ENCODE measurements around the gene APOC1.
"Not testable (repeated sequence)": the region's sequence is repeated elsewhere in the genome, so short reads cannot be mapped to it uniquely, and the experiment has no call there.

The APOC1 gene

GRCh38 chr19:44882063-44882462, 32.3 kb upstream of the APOC1 start:
- no peak overlapping the region for H3K4me2 ChIP-seq (ENCODE audit: low read length)
- no peak overlapping the region for H3K4me3 ChIP-seq (ENCODE audit: low read depth, low read length, poor library complexity, severe bottlenecking)
- no peak overlapping the region for H3K27ac ChIP-seq (ENCODE audit: low read depth, low read length, poor library complexity, severe bottlenecking)
- TF ChIP-seq, protein P1, sequence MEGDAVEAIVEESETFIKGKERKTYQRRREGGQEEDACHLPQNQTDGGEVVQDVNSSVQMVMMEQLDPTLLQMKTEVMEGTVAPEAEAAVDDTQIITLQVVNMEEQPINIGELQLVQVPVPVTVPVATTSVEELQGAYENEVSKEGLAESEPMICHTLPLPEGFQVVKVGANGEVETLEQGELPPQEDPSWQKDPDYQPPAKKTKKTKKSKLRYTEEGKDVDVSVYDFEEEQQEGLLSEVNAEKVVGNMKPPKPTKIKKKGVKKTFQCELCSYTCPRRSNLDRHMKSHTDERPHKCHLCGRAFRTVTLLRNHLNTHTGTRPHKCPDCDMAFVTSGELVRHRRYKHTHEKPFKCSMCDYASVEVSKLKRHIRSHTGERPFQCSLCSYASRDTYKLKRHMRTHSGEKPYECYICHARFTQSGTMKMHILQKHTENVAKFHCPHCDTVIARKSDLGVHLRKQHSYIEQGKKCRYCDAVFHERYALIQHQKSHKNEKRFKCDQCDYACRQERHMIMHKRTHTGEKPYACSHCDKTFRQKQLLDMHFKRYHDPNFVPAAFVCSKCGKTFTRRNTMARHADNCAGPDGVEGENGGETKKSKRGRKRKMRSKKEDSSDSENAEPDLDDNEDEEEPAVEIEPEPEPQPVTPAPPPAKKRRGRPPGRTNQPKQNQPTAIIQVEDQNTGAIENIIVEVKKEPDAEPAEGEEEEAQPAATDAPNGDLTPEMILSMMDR (IDR thresholded peaks at IDR 0.05; ENCODE audit: low read length), result no peak
- TF ChIP-seq EZH2 (IDR thresholded peaks at IDR 0.05; ENCODE audit: borderline replicate concordance, low read length), result no peak
- no peak overlapping the region for H2AFZ ChIP-seq (ENCODE audit: low read length)
- no peaks in the 10 kb centered on the region for H4K20me1 ChIP-seq (ENCODE audit: insufficient read depth, low read length)
- H3K79me2 ChIP-seq (ENCODE audit: insufficient read depth, low read length), result no peaks in the 10 kb centered on the region
- no peaks in the 10 kb centered on the region for H3F3A ChIP-seq (ENCODE audit: insufficient read depth, low read length)
- no peaks in the 10 kb centered on the region for H3K9me3 ChIP-seq (ENCODE audit: low read length)
- H3K27me3 ChIP-seq (ENCODE audit: insufficient read depth, low read length), result peaks cover 17% of the 10 kb centered on the region
- H3K36me3 ChIP-seq (ENCODE audit: insufficient read depth, low read length), result no peaks in the 10 kb centered on the region
- no peaks in the 10 kb centered on the region for H3K9me2 ChIP-seq (ENCODE audit: low read depth, low read length)
- no peak overlapping the region for H3K9ac ChIP-seq (ENCODE audit: low read length)
- H3K4me1 ChIP-seq (ENCODE audit: insufficient read depth, low read length, severe bottlenecking), result no peaks in the 10 kb centered on the region

DNA sequence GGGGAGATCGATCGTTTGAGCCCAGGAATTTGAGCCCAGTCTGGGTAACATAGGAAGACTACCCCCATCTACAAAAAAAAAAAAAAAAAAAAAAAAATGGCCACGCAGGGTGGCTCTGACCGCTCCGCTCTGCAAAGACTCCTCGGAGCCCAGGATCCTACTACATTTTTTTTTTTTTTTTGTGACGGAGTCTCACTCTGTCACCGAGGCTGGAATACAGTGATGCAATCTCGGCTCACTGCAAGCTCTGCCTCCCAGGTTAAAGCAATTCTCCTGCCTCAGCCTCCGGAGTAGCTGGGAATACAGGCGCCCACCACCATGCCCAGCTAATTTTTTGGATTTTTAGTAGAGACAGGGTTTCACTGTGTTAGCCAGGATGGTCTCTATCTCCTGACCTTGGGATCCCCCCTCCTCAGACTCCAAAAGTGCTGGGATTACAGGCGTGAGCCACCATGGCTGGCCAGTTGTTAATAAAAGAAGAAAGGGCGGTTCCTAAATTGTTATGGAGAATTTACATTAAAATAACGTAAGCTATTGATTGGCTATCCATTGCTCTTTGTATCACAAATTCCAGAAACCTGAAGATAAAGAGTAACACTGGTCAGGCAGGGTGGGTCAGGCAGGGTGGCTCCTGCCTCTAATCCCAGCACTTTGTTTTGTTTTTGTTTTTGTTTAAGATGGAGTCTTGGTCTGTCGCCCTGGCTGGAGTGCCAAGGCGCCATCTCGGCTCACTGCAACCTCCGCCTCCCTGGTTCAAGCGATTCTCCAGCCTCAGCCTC, 31.6 kb upstream of the APOC1 start:
- H3K4me3 ChIP-seq (ENCODE audit: low read depth, low read length, poor library complexity, severe bottlenecking); H2AFZ ChIP-seq (ENCODE audit: low read length); H4K20me1 ChIP-seq (ENCODE audit: insufficient read depth, low read length); H3K4me1 ChIP-seq (ENCODE audit: insufficient read depth, low read length, severe bottlenecking); H3K9me3 ChIP-seq (ENCODE audit: low read length); H3K27ac ChIP-seq (ENCODE audit: low read depth, low read length, poor library complexity, severe bottlenecking); H3K36me3 ChIP-seq (ENCODE audit: insufficient read depth, low read length); H3K9ac ChIP-seq (ENCODE audit: low read length); H3K79me2 ChIP-seq (ENCODE audit: insufficient read depth, low read length); H3K9me2 ChIP-seq (ENCODE audit: low read depth, low read length); H3F3A ChIP-seq (ENCODE audit: insufficient read depth, low read length); H3K4me2 ChIP-seq (ENCODE audit: low read length): not testable (repeated sequence)
- peaks cover 17% of the 10 kb centered on the region for H3K27me3 ChIP-seq (ENCODE audit: insufficient read depth, low read length)

- H3F3A ChIP-seq (ENCODE audit: insufficient read depth, low read length), result no peaks in the 10 kb centered on the region
- H3K4me1 ChIP-seq (ENCODE audit: insufficient read depth, low read length, severe bottlenecking), result no peaks in the 10 kb centered on the region
- H3K79me2 ChIP-seq (ENCODE audit: insufficient read depth, low read length), result no peaks in the 10 kb centered on the region
- no peak overlapping the region for H3K27ac ChIP-seq (ENCODE audit: low read depth, low read length, poor library complexity, severe bottlenecking)
- H3K36me3 ChIP-seq (ENCODE audit: insufficient read depth, low read length), result no peaks in the 10 kb centered on the region
- peaks cover 14% of the 10 kb centered on the region for H3K27me3 ChIP-seq (ENCODE audit: insufficient read depth, low read length)
- H4K20me1 ChIP-seq (ENCODE audit: insufficient read depth, low read length), result no peaks in the 10 kb centered on the region
- H3K4me3 ChIP-seq (ENCODE audit: low read depth, low read length, poor library complexity, severe bottlenecking), result no peak overlapping the region
- no peak overlapping the region for H3K9ac ChIP-seq (ENCODE audit: low read length)
- H3K9me2 ChIP-seq (ENCODE audit: low read depth, low read length), result no peaks in the 10 kb centered on the region
- no peak overlapping the region for H2AFZ ChIP-seq (ENCODE audit: low read length)
- H3K9me3 ChIP-seq (ENCODE audit: low read length), result no peaks in the 10 kb centered on the region
- no peak overlapping the region for H3K4me2 ChIP-seq (ENCODE audit: low read length)
- TF ChIP-seq, protein P1 (IDR thresholded peaks at IDR 0.05; ENCODE audit: low read length), result no peak
- TF ChIP-seq EZH2 (IDR thresholded peaks at IDR 0.05; ENCODE audit: borderline replicate concordance, low read length), result no peak
Measured at GRCh38 chr19:44883922-44884321, 30.5 kb upstream of the APOC1 start.

GRCh38 chr19:44884566-44884965, 29.8 kb upstream of the APOC1 start:
- Histone ChIP-seq H3K9me3 (ENCODE audit: low read length) (no peaks in the 10 kb centered on the region), H2AFZ (ENCODE audit: low read length) (no peak overlapping the region), H3K27ac (ENCODE audit: low read depth, low read length, poor library complexity, severe bottlenecking) (no peak overlapping the region), H3F3A (ENCODE audit: insufficient read depth, low read length) (no peaks in the 10 kb centered on the region), H3K36me3 (ENCODE audit: insufficient read depth, low read length) (no peaks in the 10 kb centered on the region), H3K4me2 (ENCODE audit: low read length) (no peak overlapping the region), H3K4me3 (ENCODE audit: low read depth, low read length, poor library complexity, severe bottlenecking) (no peak overlapping the region), H3K27me3 (ENCODE audit: insufficient read depth, low read length) (peaks cover 10% of the 10 kb centered on the region), H3K9me2 (ENCODE audit: low read depth, low read length) (no peaks in the 10 kb centered on the region), H3K4me1 (ENCODE audit: insufficient read depth, low read length, severe bottlenecking) (peaks cover under 1% of the 10 kb centered on the region), H3K9ac (ENCODE audit: low read length) (no peak overlapping the region), H3K79me2 (ENCODE audit: insufficient read depth, low read length) (no peaks in the 10 kb centered on the region), H4K20me1 (ENCODE audit: insufficient read depth, low read length) (no peaks in the 10 kb centered on the region)
- no peak for TF ChIP-seq EZH2 (IDR thresholded peaks at IDR 0.05; ENCODE audit: borderline replicate concordance, low read length)
- TF ChIP-seq, protein P1 (IDR thresholded peaks at IDR 0.05; ENCODE audit: low read length), result no peak
